ENCODE data around the gene ZFP14. TPM values are rescaled to one million over a fixed set of nuclear protein-coding genes. Genes with fewer than 3 reads are reported as not detected.

ZFP14 gene
- total RNA-seq, 1 donor from 2014 or later = 13.9 TPM

DNA sequence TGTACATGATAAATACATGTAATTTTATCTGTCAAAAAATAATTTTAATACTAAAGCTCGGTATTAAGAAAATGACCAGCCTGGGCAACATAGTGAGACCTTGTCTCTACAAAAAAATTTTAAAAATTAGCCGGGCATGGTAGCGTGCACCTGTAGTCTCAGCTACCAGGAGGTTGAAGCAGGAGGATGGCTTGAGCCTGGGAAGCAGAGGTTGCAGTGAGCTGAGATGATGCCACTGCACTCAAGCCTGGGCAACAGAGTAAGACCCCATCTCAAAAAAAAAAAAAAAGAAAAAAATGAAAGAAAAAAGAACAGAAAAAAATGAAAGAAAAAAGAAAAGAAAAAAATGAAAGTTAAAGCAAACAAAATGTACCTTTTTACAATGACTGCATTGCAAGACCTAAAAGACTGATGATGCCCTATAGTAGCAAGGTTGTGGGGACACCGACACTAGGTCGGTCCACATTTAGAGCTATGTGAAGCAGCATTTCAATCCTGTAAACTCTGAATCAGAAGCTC is 5.3 kb downstream of the ZFP14 start:
- Mint-ChIP-seq H3K27ac (no peak overlapping the region), H3K36me3 (peaks cover 23% of the 10 kb centered on the region), H3K4me1 (peaks cover 15% of the 10 kb centered on the region), H3K27me3 (ENCODE audit: low read depth) (no peaks in the 10 kb centered on the region), H3K4me3 (no peak overlapping the region), H3K9me3 (peaks cover 16% of the 10 kb centered on the region)
- DNase-seq (ENCODE audit: low spot score in 2 of 2, unreplicated experiment in 2 of 2) = no peak
- TF ChIP-seq, protein P1, sequence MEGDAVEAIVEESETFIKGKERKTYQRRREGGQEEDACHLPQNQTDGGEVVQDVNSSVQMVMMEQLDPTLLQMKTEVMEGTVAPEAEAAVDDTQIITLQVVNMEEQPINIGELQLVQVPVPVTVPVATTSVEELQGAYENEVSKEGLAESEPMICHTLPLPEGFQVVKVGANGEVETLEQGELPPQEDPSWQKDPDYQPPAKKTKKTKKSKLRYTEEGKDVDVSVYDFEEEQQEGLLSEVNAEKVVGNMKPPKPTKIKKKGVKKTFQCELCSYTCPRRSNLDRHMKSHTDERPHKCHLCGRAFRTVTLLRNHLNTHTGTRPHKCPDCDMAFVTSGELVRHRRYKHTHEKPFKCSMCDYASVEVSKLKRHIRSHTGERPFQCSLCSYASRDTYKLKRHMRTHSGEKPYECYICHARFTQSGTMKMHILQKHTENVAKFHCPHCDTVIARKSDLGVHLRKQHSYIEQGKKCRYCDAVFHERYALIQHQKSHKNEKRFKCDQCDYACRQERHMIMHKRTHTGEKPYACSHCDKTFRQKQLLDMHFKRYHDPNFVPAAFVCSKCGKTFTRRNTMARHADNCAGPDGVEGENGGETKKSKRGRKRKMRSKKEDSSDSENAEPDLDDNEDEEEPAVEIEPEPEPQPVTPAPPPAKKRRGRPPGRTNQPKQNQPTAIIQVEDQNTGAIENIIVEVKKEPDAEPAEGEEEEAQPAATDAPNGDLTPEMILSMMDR (IDR thresholded peaks at IDR 0.05; ENCODE audit: unreplicated experiment) = no peak

DNA sequence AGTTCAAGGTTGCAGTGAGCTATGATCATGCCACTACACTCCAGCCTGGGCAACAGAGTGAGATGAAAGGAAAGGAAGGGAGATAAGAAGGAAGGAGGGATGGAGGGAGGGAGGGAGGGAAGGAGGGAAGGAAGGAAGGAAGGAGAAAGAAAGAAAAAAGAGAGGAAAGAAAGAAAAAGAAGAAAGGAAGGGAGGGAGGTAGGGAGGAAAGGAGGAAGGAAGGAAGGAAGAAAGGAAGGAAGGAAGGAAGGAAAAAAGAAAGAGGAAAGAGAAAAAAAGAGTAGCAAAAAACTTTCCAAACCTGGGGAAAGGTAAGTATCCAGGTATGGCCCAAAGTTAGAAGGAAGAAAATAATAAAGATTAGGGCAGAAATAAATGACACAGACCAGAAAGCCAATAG is 7.1 kb downstream of the ZFP14 start:
- Mint-ChIP-seq H3K9me3 (peaks cover 16% of the 10 kb centered on the region), H3K27ac (no peak overlapping the region)

DNA sequence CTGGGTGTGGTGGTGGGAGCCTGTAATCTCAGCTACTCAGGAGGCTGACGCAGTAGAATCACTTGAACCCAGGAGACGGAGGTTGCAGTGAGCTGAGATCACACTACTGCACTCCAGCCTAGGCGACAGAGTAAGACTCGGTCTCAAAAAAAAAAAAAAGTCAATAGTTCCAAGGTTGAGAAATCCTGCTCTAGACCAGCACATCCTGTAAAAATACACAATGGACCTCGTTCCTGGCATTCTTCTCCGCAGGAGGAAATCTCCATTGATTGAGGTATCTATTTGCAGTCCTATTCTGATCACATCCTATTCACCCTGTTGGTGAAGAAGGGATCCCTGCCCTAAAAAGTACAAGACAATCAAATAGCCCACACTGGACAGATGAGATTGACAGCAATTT is 15.2 kb downstream of the ZFP14 start:
- Mint-ChIP-seq H3K27ac (no peak overlapping the region), H3K4me1 (no peaks in the 10 kb centered on the region), H3K4me3 (no peak overlapping the region), H3K36me3 (peaks cover 41% of the 10 kb centered on the region), H3K9me3 (no peaks in the 10 kb centered on the region), H3K27me3 (ENCODE audit: low read depth) (no peaks in the 10 kb centered on the region)
- TF ChIP-seq, protein P1 (IDR thresholded peaks at IDR 0.05; ENCODE audit: unreplicated experiment) = no peak
- DNase-seq (ENCODE audit: low spot score in 2 of 2, unreplicated experiment in 2 of 2) = no peak

More for the DNA sequence above, 7.1 kb downstream of the ZFP14 start:
- Mint-ChIP-seq H3K27me3 (ENCODE audit: low read depth) (no peaks in the 10 kb centered on the region), H3K4me3 (no peak overlapping the region), H3K4me1 (peaks cover 2% of the 10 kb centered on the region), H3K36me3 (peaks cover 26% of the 10 kb centered on the region)
- TF ChIP-seq, protein P1 (IDR thresholded peaks at IDR 0.05; ENCODE audit: unreplicated experiment) = no peak
- DNase-seq (ENCODE audit: low spot score in 2 of 2, unreplicated experiment in 2 of 2) = no peak

DNA sequence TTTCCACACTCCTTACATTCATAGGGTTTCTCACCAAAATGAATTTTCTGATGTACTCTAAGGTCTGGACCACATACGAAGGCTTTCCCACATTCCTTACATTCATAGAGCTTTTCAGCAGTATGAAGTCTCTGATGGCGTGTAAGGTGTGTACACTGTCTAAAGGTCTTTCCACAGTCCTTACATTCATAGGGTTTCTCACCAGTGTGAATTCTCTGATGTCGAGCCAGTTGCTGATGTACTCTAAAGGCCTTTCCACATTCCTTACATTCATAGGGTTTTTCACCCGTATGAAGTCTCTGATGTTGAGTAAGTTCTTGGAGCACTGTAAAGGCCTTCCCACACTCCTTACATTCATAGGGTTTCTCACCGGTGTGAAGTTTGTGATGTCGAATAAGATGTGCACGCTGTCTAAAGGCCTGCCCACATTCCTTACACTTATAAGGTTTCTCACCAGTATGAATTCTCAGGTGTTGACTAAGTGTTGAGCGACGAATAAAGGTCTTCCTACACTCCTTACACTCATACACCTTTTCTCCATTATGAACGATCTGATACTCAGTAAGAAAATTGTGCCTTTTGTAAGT is 38.1 kb downstream of the ZFP14 start:
- TF ChIP-seq, protein P1 (IDR thresholded peaks at IDR 0.05; ENCODE audit: unreplicated experiment) = no peak
- Mint-ChIP-seq H3K4me3 (no peak overlapping the region), H3K36me3 (peaks cover 77% of the 10 kb centered on the region), H3K27me3 (ENCODE audit: low read depth) (no peaks in the 10 kb centered on the region), H3K27ac (no peak overlapping the region), H3K9me3 (peaks cover 71% of the 10 kb centered on the region), H3K4me1 (no peaks in the 10 kb centered on the region)
- no peak for DNase-seq (ENCODE audit: low spot score in 2 of 2, unreplicated experiment in 2 of 2)

DNA sequence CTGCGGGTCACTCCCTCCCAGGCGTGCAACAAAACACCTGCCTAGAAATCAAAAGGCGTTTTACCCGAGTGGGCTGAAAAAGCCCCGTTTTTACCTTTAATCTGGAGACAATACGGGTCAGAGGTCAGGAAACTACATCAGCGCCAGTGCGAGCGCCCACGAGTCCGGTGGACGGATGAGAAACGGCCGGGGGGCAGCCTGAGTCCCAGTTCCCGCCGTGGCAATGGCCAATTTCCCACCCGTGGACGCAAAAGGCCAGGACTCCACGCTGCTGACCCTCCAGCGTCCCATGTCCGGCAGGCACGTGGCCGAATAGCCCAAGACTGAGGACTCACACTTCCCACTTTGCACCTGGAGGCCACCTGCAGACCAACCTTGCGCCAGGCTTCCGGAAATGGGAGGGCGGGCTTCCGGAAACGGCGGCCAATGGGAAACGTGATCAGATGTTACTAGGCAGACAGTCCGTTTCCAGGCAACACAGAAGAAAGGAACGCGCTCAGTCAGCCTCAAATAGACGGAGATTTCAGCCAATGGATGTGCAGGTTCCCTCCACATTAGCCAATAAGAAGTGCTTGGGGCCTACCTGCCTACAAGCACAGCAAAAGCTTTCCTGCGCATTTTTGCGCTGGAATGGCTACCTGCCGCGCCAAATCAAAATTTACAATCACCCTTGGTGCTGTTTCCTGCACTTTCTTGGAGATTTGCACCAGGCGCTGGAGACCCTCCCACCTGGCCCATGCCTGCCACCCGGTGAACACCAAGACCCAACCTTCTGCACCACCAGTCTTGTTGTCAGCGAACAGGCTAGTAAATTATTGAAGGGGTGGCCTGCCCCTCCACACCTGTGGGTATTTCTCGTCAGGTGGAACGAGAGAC is 47.4 kb downstream of the ZFP14 start:
- H3K4me3 Mint-ChIP-seq = peak overlapping the region; percentile 93
- DNase-seq (ENCODE audit: low spot score in 2 of 2, unreplicated experiment in 2 of 2) = peak; percentile 83 to 91
- peaks cover 42% of the 10 kb centered on the region for H3K36me3 Mint-ChIP-seq
- H3K27ac Mint-ChIP-seq = peak overlapping the region; percentile 95
- no peaks in the 10 kb centered on the region for H3K27me3 Mint-ChIP-seq (ENCODE audit: low read depth)
- H3K4me1 Mint-ChIP-seq = peaks cover 35% of the 10 kb centered on the region
- TF ChIP-seq, protein P1 (IDR thresholded peaks at IDR 0.05; ENCODE audit: unreplicated experiment) = no peak
- peaks cover 7% of the 10 kb centered on the region for H3K9me3 Mint-ChIP-seq

Data from mesothelial cell of epicardium (in vitro differentiated cells).